Measurements from ENCODE around the gene CCDC78. TPM values are rescaled to one million over a fixed set of nuclear protein-coding genes. Genes with fewer than 3 reads are reported as not detected.
A peak's percentile ranks its signal among the peaks of the same experiment; 100 is the strongest.

CCDC78 gene
- total RNA-seq, 1 donor from 2014 or later = 5.3 TPM

- peak; percentile 77 for DNase-seq (ENCODE audit: low spot score)
Measured at GRCh38 chr16:678858-679813, 47.1 kb downstream of the CCDC78 start.

GRCh38 chr16:678209-678857 is 47.9 kb downstream of the CCDC78 start:
- no peak for DNase-seq (ENCODE audit: low spot score)

- no peak for DNase-seq (ENCODE audit: low spot score)
Measured at GRCh38 chr16:677316-678190, 48.7 kb downstream of the CCDC78 start.

GRCh38 chr16:676913-677312 is 49.3 kb downstream of the CCDC78 start:
- DNase-seq (ENCODE audit: low spot score) = peak; percentile 92

- DNase-seq (ENCODE audit: low spot score) = no peak
Measured at GRCh38 chr16:676565-676902, 49.7 kb downstream of the CCDC78 start.

- no peak for DNase-seq (ENCODE audit: low spot score)
Measured at GRCh38 chr16:675884-676564, 50.2 kb downstream of the CCDC78 start.

GRCh38 chr16:674968-675883 is 51.0 kb downstream of the CCDC78 start, which contains the start of gene RHBDL1:
RHBDL1 (plus strand) TSS chr16:675671; CDS start chr16:675791, 120 bp downstream.
- no peak for DNase-seq (ENCODE audit: low spot score)

- no peak for DNase-seq (ENCODE audit: low spot score)
Measured at GRCh38 chr16:674214-674881, 51.9 kb downstream of the CCDC78 start.

- DNase-seq (ENCODE audit: low spot score) = no peak
Measured at GRCh38 chr16:673399-673991, 52.7 kb downstream of the CCDC78 start.

GRCh38 chr16:672851-673250 is 53.4 kb downstream of the CCDC78 start:
- no peak for DNase-seq (ENCODE audit: low spot score)

Other genes starting within 250 kb of the CCDC78 start
- 60.1 TPM for gene CAPN15, start 198.7 kb downstream of the CCDC78 start, total RNA-seq
- not detected for gene PRR35, start 166.0 kb downstream of the CCDC78 start, total RNA-seq
- 0.36 TPM for gene NHLRC4, start 159.4 kb downstream of the CCDC78 start, total RNA-seq
- gene PIGQ, start 156.5 kb downstream of the CCDC78 start, total RNA-seq = 65.7 TPM
- gene RAB40C, start 136.4 kb downstream of the CCDC78 start, total RNA-seq = 39.2 TPM
- 0.65 TPM for gene WFIKKN1, start 95.5 kb downstream of the CCDC78 start, total RNA-seq
- 48.3 TPM for gene METTL26, start 90.1 kb downstream of the CCDC78 start, total RNA-seq
- gene MCRIP2, start 84.6 kb downstream of the CCDC78 start, total RNA-seq = 40.4 TPM
- 53.3 TPM for gene WDR90, start 77.1 kb downstream of the CCDC78 start, total RNA-seq
- 129 TPM for gene RHOT2, start 58.3 kb downstream of the CCDC78 start, total RNA-seq
- 2.3 TPM for gene RHBDL1, start 50.8 kb downstream of the CCDC78 start, total RNA-seq
- gene STUB1, start 46.0 kb downstream of the CCDC78 start, total RNA-seq = 118 TPM
- 63.4 TPM for gene JMJD8, start 42.1 kb downstream of the CCDC78 start, total RNA-seq
- 10.4 TPM for gene WDR24, start 36.0 kb downstream of the CCDC78 start, total RNA-seq
- gene FBXL16, start 20.6 kb downstream of the CCDC78 start, total RNA-seq = 1.3 TPM
- 20.8 TPM for gene METRN, start 11.3 kb downstream of the CCDC78 start, total RNA-seq
- 43.2 TPM for gene ANTKMT, start 5.3 kb downstream of the CCDC78 start, total RNA-seq
- 7.9 TPM for gene HAGHL, start 663 bp upstream of the CCDC78 start, total RNA-seq
- 38.9 TPM for gene CIAO3, start 14.6 kb upstream of the CCDC78 start, total RNA-seq
- gene MSLN, start 34.3 kb upstream of the CCDC78 start, total RNA-seq = 1.4 TPM
- gene RPUSD1, start 61.9 kb upstream of the CCDC78 start, total RNA-seq = 18.7 TPM
- gene CHTF18, start 62.2 kb upstream of the CCDC78 start, total RNA-seq = 13.3 TPM
- gene GNG13, start 74.3 kb upstream of the CCDC78 start, total RNA-seq = 0.52 TPM
- gene LMF1, start 244.5 kb upstream of the CCDC78 start, total RNA-seq = 32.1 TPM